ENCODE data around the gene DENND6B. TPM values are rescaled to one million over a fixed set of nuclear protein-coding genes. Genes with fewer than 3 reads are reported as not detected.
"Not testable (repeated sequence)": the region's sequence is repeated elsewhere in the genome, so short reads cannot be mapped to it uniquely, and the experiment has no call there.

DENND6B gene
- total RNA-seq, 6 experiments from 2014 or later, result 1.4 to 2.5 (median 1.9) TPM

- peaks cover 30% of the 10 kb centered on the region for H3K4me1 Mint-ChIP-seq (ENCODE audit: low read depth)
- no peaks in the 10 kb centered on the region for H3K9me3 Mint-ChIP-seq
- no peak for DNase-seq
- no peak for TF ChIP-seq CTCF (IDR thresholded peaks at IDR 0.05)
- no peaks in the 10 kb centered on the region for H3K27me3 Mint-ChIP-seq (ENCODE audit: insufficient read depth)
- H3K27ac Mint-ChIP-seq, result peak overlapping the region; percentile 50; the same call in 1 of the 2 replicates
- H3K36me3 Mint-ChIP-seq (ENCODE audit: low read depth), result peaks cover 4% of the 10 kb centered on the region; the same call in 1 of the 2 replicates
- H3K4me3 Mint-ChIP-seq, result peak overlapping the region; percentile 91
Observed at GRCh38 chr22:50326225-50326955, 422 bp downstream of the DENND6B start.

GRCh38 chr22:50325444-50326224 is 1.2 kb downstream of the DENND6B start:
- no peak for DNase-seq
- H3K4me1 Mint-ChIP-seq (ENCODE audit: low read depth), result peaks cover 23% of the 10 kb centered on the region
- no peaks in the 10 kb centered on the region for H3K9me3 Mint-ChIP-seq
- peaks cover 4% of the 10 kb centered on the region; the same call in 1 of the 2 replicates for H3K36me3 Mint-ChIP-seq (ENCODE audit: low read depth)
- H3K27ac Mint-ChIP-seq, result peak overlapping the region; percentile 9; the same call in 1 of the 2 replicates
- TF ChIP-seq CTCF (IDR thresholded peaks at IDR 0.05), result no peak
- no peaks in the 10 kb centered on the region for H3K27me3 Mint-ChIP-seq (ENCODE audit: insufficient read depth)
- H3K4me3 Mint-ChIP-seq, result peak overlapping the region; percentile 91

GRCh38 chr22:50323900-50324299 is 2.9 kb downstream of the DENND6B start:
- DNase-seq, result no peak
- TF ChIP-seq CTCF (IDR thresholded peaks at IDR 0.05), result no peak
- H3K27me3 Mint-ChIP-seq (ENCODE audit: insufficient read depth), result no peaks in the 10 kb centered on the region; the same call in none of the 2 replicates
- no peak overlapping the region for H3K4me3 Mint-ChIP-seq
- H3K4me1 Mint-ChIP-seq (ENCODE audit: low read depth), result peaks cover 17% of the 10 kb centered on the region
- no peak overlapping the region for H3K27ac Mint-ChIP-seq
- no peaks in the 10 kb centered on the region for H3K36me3 Mint-ChIP-seq (ENCODE audit: low read depth)
- no peaks in the 10 kb centered on the region for H3K9me3 Mint-ChIP-seq

- H3K4me3 Mint-ChIP-seq; DNase-seq; H3K9me3 Mint-ChIP-seq; H3K36me3 Mint-ChIP-seq (ENCODE audit: low read depth); H3K27me3 Mint-ChIP-seq (ENCODE audit: insufficient read depth); H3K27ac Mint-ChIP-seq: not testable (repeated sequence)
- peaks cover 17% of the 10 kb centered on the region for H3K4me1 Mint-ChIP-seq (ENCODE audit: low read depth)
Observed at GRCh38 chr22:50322382-50323104, 4.3 kb downstream of the DENND6B start.

- no peak for TF ChIP-seq CTCF (IDR thresholded peaks at IDR 0.05)
- H3K27ac Mint-ChIP-seq, result no peak overlapping the region
- no peaks in the 10 kb centered on the region for H3K9me3 Mint-ChIP-seq
- H3K36me3 Mint-ChIP-seq (ENCODE audit: low read depth), result no peaks in the 10 kb centered on the region
- H3K4me1 Mint-ChIP-seq (ENCODE audit: low read depth), result peaks cover 10% of the 10 kb centered on the region
- H3K27me3 Mint-ChIP-seq (ENCODE audit: insufficient read depth), result no peaks in the 10 kb centered on the region; the same call in none of the 2 replicates
- H3K4me3 Mint-ChIP-seq, result no peak overlapping the region
- no peak for DNase-seq
Observed at GRCh38 chr22:50320671-50321325, 6.0 kb downstream of the DENND6B start.

Measured in HFFc6 (cell line).